Endodermal cell (in vitro differentiated cells): ENCODE data around the gene LRRC10B. TPM values are rescaled to one million over a fixed set of nuclear protein-coding genes. Genes with fewer than 3 reads are reported as not detected.

Experiments used
- DNase-seq: peaks from one replicate; pipeline ENCODE4 v3.0.0-alpha.2; 2017
- H3K27ac ChIP-seq: 2 replicates; pipeline ENCODE4 v1.5.1; 2013; ENCODE audit warnings: mild to moderate bottlenecking, low read depth, low read length, moderate library complexity
- H3K27me3 ChIP-seq: 2 replicates; pipeline ENCODE4 v1.6.1; 2013; ENCODE audit warnings: mild to moderate bottlenecking, low read length, moderate library complexity; ENCODE audit not compliant: insufficient read depth, control insufficient read depth, poor library complexity, severe bottlenecking
- H3K36me3 ChIP-seq: 2 replicates; pipeline ENCODE4 v1.7.0; 2013; ENCODE audit warnings: mild to moderate bottlenecking, low read length, moderate library complexity; ENCODE audit not compliant: control insufficient read depth, insufficient read depth
- H3K4me1 ChIP-seq: one replicate; pipeline ENCODE4 v1.7.0; 2013; ENCODE audit warnings: low read length; ENCODE audit not compliant: control insufficient read depth, insufficient read depth
- H3K4me3 ChIP-seq: 2 replicates; pipeline ENCODE4 v1.5.1; 2013; ENCODE audit warnings: mild to moderate bottlenecking, low read length, moderate library complexity
- H3K9ac ChIP-seq: 2 replicates; pipeline ENCODE4 v1.6.1; 2013; ENCODE audit warnings: mild to moderate bottlenecking, low read length, moderate library complexity; ENCODE audit not compliant: poor library complexity, severe bottlenecking; ENCODE audit errors: extremely low read depth
- H3K9me3 ChIP-seq: 2 replicates; pipeline ENCODE4 v1.6.1; 2013; ENCODE audit warnings: mild to moderate bottlenecking, low read length, moderate library complexity; ENCODE audit not compliant: control insufficient read depth
- H3K27ac Mint-ChIP-seq: 2 replicates; pipeline ENCODE4 v1.8.0; 2020; ENCODE audit warnings: mixed read lengths
- H3K27me3 Mint-ChIP-seq: 2 replicates; pipeline ENCODE4 v1.8.0; 2021; ENCODE audit warnings: mild to moderate bottlenecking, mixed read lengths; ENCODE audit not compliant: insufficient read depth
- H3K36me3 Mint-ChIP-seq: 2 replicates; pipeline ENCODE4 v1.8.0; 2020; ENCODE audit warnings: low read depth, mixed read lengths
- H3K4me1 Mint-ChIP-seq: 2 replicates; pipeline ENCODE4 v1.8.0; 2020; ENCODE audit warnings: mixed read lengths
- H3K4me3 Mint-ChIP-seq: 2 replicates; pipeline ENCODE4 v1.8.0; 2020; ENCODE audit warnings: mild to moderate bottlenecking, moderate library complexity, mixed read lengths
- H3K9me3 Mint-ChIP-seq: 2 replicates; pipeline ENCODE4 v1.8.0; 2020; ENCODE audit warnings: mild to moderate bottlenecking, mixed read lengths
- CTCF ChIP-seq: fragments of 200-600 bp; sonication (generic); conservative IDR thresholded peaks from 2 replicates; pipeline ENCODE4 v1.5.0; 2021; ENCODE audit warnings: antibody characterized with exemption, mild to moderate bottlenecking
- WGBS, 2 experiments: methylation state at CpG; one replicate each; pipeline versions ENCODE4 v1.1.5 to v1.1.7; 2013; ENCODE audit warnings: missing lambda C conversion rate in 2 of 2, mixed read lengths in 1 of 2; ENCODE audit not compliant: insufficient coverage in 1 of 2, insufficient read length in 1 of 2; 5-methylcytosine and 5-hydroxymethylcytosine counted together
- total RNA-seq, 2 donors: library from RNA; stranded (reverse); fragmentation: NEBNext Ultra II Directional in 1 of 2; extraction: Animal tissue kit (Norgen Biotek cat#: 25700) in 1 of 2; gene quantifications; 2 replicates in 1 of 2; 3 replicates in 1 of 2; pipeline ENCODE4 v1.2.1, GENCODE V29; 2021

LRRC10B gene
- total RNA-seq, 2 donors from 2014 or later, result 0.11 to 0.69 TPM

GRCh38 chr11:61533401-61533800 lies 24.9 kb downstream of the LRRC10B start:
- no peaks in the 10 kb centered on the region for H3K36me3 ChIP-seq
- Mint-ChIP-seq H3K4me1 (peaks cover 4% of the 10 kb centered on the region), H3K9me3 (no peaks in the 10 kb centered on the region), H3K36me3 (no peaks in the 10 kb centered on the region), H3K27ac (no peak overlapping the region), H3K4me3 (no peak overlapping the region), H3K27me3 (no peaks in the 10 kb centered on the region)
- no peaks in the 10 kb centered on the region for H3K4me1 ChIP-seq
- H3K4me3 ChIP-seq, result no peak overlapping the region
- TF ChIP-seq CTCF, result no peak
- H3K27ac ChIP-seq, result no peak overlapping the region
- no peaks in the 10 kb centered on the region for H3K9me3 ChIP-seq
- WGBS, 2 experiments, result 85 to 90% methylated on average over 7 to 8 of the region's 8 CpGs
- DNase-seq, result no peak
- no peaks in the 10 kb centered on the region for H3K27me3 ChIP-seq
- H3K9ac ChIP-seq, result no peak overlapping the region

- H3K4me1 ChIP-seq, result no peaks in the 10 kb centered on the region
- 88 to 90% methylated on average over 24 to 35 of the region's 36 CpGs for WGBS, 2 experiments
- Mint-ChIP-seq H3K27me3 (no peaks in the 10 kb centered on the region), H3K9me3 (no peaks in the 10 kb centered on the region), H3K27ac (no peak overlapping the region), H3K4me1 (peaks cover 13% of the 10 kb centered on the region), H3K36me3 (no peaks in the 10 kb centered on the region), H3K4me3 (no peak overlapping the region)
- H3K4me3 ChIP-seq, result no peak overlapping the region
- no peaks in the 10 kb centered on the region for H3K36me3 ChIP-seq
- TF ChIP-seq CTCF, result no peak
- no peak overlapping the region for H3K27ac ChIP-seq
- H3K9ac ChIP-seq, result no peak overlapping the region
- no peak for DNase-seq
- H3K9me3 ChIP-seq, result no peaks in the 10 kb centered on the region
- H3K27me3 ChIP-seq, result no peaks in the 10 kb centered on the region
Observed at GRCh38 chr11:61534025-61534932, 25.7 kb downstream of the LRRC10B start.

- Histone ChIP-seq H3K9ac (no peak overlapping the region), H3K4me1 (no peaks in the 10 kb centered on the region), H3K27me3 (no peaks in the 10 kb centered on the region), H3K27ac (no peak overlapping the region), H3K36me3 (no peaks in the 10 kb centered on the region), H3K4me3 (no peak overlapping the region), H3K9me3 (no peaks in the 10 kb centered on the region)
- Mint-ChIP-seq H3K27ac (no peak overlapping the region), H3K9me3 (no peaks in the 10 kb centered on the region), H3K36me3 (no peaks in the 10 kb centered on the region), H3K27me3 (peaks cover 4% of the 10 kb centered on the region), H3K4me1 (peaks cover 21% of the 10 kb centered on the region), H3K4me3 (no peak overlapping the region)
- DNase-seq, result no peak
- no peak for TF ChIP-seq CTCF
- WGBS, 2 experiments, result 92 to 93% methylated on average over 27 to 32 of the region's 32 CpGs
Observed at GRCh38 chr11:61534933-61535839, 26.6 kb downstream of the LRRC10B start.
